ENCODE data around the gene TAF4.

Gene TAF4

DNA sequence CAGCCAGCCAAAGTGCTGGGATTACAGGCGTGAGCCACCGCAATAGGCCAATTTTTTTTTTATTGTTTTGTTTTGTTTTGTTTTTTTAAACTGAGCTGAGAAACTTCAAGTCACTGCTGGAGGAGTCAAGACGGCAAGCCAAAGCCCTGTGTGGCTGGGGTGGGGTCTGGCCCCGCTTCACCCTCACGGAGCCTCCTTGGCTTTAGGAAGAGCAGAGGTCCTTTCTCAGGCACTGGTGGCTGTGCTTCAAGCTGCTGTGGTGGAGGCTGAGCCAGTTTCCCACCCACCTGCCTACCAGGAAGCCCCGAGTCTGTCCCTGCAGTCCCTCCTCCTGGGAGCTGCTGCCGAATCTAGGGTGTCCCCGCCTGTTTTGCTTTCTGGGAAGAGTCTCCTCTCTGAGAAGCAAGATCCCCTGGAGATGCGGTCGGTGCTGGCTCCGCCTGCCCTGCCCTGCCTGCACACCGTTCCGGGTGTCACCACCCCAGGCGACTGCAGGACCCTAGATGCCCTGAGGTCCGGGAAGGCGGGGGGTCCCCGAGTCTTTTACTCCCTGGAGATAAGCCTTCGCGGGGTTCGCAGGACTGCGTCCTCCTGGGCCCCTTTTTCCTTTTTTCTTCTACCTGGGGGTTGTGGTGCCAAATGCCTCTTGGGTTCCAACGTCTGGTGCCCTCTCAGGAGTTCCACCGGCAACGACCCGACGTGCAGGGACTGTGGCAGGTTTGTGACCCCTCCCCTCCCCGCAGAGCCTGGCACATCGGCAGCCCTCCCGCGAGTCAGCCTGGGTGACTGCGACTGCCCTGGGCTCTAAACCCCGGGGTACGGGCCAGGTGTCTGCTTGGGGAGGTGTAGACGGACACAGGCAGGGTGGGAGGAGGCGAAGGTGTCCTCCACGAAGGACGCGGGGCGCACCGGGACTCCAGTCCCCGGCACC is 100.7 kb downstream of the TAF4 start:
- DNase-seq (ENCODE audit: low read depth in 2 of 2), result no peak

DNA sequence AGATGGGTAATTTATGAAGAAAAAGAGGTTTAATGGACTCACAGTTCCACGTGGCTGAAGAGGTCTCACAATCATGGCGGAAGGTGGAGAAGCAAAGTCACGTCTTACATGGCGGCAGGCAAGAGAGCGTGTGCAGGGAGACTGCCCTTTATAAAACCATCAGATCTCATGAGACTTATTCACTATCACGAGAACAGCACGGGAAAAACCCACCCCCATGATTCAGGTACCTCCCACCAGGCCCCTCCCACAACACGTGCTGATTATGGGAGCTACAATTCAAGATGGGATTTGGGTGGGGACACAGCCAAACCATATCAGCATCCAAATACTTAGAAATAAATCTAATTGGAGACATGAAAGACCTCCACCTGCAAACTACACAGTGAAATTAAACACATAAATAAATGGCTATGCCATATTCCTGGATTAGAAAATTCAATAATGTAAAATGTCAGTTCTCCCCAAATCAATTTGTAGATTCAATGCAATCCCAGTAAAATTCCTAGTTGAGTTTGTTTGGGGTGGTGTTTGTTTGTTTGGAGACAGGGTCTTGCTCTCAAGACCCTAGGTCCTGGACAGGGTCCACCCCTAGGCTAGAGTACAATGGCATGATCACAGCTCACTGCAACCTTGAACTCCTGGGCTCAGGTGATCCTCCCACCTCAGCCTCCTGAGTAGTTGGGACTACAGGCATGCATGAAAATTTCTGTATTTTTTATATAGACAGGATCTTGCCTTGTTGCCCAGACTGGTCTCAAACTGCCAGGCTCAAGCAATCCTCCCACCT is 101.6 kb downstream of the TAF4 start:
- no peak for DNase-seq (ENCODE audit: low read depth in 2 of 2)

DNA sequence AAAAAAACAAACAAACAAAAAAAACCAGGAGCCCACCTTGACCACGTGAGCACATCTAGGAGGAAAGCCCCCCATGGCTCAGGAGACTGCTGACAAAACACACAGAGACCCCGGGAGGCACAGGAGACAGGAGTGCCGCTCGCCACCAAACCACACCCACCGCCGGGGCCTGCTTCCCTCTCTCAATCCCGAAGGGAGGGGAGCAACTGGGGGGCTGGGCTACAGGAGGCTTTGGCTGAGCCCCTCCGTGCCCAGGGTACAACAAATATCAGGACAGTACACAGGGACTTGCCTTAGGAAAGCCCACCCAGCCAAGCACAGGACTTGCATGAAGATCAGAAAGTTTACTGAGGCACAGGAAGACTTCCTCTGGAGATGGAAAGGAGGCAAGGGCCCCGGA is 102.5 kb downstream of the TAF4 start:
- DNase-seq (ENCODE audit: low read depth in 2 of 2), result no peak

DNA sequence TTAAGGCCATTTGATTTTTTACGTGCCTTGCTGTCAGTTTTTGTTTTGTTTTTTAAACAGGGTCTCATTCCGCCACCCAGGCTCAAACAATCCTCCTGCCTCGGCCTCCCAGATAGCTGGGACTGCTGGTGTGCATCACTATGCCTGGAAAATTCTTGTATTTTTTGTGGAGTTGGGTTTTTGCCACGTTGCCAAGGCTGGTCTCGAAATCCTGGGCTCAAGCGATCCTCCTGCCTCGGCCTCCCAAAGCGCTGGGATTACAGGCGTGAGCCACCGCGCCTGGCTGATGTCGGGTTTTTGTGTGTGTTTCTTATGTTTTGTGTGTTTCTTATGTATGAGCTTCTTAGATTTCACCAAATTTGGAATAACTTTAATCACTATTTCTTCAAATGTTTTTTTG is 104.8 kb downstream of the TAF4 start:
- DNase-seq (ENCODE audit: low read depth in 2 of 2), result no peak

DNA sequence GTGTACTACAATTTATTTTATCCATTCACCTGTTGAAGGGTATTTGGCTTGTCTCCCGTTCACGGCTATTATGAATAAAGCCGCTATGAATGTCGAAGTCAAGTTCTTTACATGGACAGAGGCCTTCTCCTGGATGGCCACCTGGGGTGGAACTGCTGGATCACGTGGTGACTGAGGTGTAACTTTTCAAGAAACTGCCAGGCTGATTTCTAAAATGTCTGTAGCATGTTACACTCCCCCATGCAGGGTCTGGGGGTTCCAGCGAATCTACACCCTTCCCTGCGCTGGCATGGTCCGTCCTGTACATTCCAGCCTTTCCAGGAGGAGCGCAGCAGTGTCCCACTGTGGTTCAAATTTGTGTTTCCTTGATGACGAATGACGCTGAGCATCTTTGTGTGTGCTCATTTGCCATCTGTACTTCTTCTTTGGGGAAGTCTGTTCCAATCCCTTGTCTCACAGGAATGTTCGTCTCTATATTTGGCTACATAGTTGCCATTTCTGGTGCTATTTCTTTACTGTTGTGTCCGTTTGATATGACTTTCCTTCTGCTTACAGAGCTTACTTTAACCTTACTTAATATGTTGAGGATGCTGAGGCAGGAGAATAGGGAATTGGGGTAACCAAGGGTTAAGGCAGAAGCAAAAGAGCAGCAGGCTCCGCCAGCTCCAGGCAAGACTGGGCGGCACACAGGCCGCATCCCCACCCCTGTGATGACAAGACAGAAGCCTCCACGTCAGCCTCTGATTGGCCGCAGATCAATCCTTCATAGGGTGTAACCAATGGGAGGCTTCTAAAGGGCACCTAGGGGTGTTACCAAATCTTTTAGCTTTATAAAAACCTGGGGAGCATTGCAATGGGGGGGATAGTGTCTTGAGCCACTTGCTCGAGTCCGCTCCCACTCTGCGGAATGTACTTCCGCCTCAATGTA is 106.6 kb downstream of the TAF4 start:
- DNase-seq (ENCODE audit: low read depth in 2 of 2), result no peak

DNA sequence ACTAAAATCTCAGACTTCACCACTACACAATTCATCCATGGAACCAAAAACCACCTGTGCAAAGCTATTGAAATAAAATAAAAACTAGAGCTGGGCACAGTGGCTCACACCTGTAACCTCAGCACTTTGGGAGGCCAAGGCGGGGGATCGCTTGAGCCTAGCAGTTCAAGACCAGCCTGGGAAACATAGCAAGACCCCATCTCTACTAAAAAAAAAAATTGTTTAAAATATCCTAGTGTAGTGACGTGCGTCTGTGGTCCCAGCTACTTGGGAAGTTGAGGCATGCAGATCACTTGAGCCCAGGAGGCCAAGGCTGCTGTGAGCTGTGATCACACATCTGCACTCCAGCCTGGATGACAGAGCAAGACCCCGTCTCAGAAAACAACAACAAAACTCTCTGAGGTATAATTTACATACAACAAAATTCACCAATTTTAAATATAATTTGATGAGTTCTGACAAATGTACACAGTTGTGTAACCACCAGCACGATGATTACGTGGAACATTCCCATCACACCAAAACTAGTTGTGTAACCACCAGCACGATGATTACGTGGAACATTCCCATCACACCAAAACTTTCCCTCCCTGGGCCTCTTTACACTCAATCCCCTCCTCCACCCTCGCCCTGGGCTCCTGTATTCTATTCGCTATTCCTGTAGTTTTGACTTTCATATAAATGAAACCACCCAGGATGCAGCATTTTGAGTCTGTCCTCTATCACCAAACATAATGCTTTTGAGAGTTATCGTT is 107.5 kb downstream of the TAF4 start:
- no peak for DNase-seq (ENCODE audit: low read depth in 2 of 2)

DNA sequence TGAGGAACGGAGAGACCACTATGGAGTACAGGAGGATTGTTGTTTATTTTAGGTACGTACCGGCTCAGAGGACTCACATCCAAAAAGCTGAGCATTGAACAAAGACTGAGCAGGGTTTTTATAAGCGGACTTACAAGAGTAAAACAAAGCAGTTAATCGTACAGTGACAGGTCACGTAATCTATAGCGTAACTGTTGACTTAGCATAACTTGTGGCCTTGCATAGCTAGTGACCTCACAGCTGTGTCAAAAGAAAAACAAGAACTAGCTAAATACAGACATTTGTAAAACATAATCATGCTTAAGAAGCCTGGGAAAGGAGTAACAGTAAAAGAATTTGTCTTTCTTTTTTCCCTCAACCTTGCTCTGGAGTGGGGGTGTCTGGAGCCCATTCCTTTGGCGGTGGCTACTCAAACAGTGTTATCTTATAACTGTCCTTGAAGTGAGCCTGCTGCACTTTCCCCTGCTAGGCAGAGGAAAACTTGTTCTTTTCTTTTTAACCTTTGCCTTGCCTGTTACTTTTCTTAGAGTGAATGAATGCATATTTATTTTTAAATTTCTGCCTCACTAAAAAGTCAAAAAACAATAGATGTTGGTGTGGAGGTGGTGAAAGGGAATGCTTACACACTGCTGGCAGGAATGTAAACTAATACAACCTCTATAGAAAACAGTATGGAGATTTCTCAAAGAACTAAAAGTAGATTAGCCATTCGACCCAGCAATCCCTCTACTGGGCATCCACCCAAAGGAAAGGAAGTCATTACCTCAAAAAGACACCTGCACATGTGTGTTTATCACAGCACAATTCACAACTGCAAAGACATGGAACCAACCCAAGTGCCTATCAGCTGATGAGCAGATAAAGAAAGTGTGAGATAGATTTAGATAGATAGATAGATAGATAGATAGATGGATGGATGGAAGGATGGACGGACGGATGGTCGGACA is 109.0 kb downstream of the TAF4 start:
- DNase-seq (ENCODE audit: low read depth in 2 of 2), result no peak

DNA sequence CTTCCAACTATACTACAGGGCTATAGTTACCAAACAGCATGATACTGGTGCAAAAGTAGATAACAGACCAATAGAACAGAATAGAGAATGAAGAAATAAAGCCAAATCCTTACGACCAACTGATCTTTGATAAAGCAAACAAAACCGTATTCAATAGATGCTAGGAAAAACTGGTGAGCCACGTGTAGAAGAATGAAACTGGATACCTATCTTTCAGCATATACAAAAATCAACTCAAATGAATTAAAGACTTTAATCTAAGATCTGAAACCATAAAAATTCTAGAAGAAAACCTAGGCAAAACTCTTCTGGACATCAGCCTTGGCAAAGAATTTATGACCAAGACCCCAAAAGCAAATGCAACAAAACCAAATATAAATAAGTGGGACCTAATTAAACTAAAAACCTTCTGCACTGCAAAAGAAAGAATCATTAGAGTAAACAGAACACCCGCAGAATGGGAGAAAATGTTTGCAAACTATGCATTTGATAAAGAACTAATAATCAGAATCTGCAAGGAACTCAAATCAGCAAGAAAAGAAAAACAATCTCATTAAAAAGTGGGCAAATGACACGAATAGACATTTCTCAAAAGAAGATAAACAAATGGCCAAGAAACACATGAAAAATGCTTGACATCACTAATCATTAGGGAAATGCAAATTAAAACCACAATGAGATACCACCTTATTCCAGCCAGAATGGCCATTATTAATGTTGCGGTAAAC is 109.8 kb downstream of the TAF4 start:
- DNase-seq (ENCODE audit: low read depth in 2 of 2), result no peak

DNA sequence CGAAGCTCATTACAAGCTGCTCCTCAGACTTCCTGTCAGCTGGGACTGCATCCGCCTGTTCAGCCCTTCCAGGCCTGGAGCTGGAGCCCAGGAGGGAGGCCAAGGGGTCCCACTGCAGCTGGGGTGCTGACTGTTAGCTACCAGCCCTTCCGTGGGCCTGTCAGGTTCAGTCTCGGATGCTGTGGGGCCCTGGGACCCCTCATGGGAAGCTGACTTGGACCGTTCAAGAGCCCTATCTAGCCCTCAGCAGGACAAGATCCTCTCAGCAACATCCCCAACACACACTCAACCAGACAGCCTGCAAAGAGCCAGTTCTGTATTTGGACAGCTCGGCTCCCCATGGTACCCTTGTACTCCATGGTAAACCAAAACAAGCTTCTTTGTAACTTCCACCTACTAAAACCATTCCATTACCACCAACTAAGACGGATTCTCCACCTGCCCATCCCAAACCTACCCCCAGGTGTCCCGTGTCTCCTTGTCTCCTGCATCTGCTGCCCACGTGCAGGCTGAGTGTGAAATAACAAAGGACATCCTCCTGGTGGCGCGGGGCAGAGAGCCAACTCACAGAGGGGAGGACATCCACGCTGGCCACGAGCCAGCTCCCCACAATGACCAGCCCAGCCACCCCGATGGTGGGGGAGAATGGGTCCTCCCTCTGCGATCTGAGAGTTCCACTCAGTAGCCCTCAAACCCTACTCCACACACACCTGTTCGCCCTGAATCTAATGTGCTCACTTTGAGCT is 111.2 kb downstream of the TAF4 start:
- no peak for DNase-seq (ENCODE audit: low read depth in 2 of 2)

DNA sequence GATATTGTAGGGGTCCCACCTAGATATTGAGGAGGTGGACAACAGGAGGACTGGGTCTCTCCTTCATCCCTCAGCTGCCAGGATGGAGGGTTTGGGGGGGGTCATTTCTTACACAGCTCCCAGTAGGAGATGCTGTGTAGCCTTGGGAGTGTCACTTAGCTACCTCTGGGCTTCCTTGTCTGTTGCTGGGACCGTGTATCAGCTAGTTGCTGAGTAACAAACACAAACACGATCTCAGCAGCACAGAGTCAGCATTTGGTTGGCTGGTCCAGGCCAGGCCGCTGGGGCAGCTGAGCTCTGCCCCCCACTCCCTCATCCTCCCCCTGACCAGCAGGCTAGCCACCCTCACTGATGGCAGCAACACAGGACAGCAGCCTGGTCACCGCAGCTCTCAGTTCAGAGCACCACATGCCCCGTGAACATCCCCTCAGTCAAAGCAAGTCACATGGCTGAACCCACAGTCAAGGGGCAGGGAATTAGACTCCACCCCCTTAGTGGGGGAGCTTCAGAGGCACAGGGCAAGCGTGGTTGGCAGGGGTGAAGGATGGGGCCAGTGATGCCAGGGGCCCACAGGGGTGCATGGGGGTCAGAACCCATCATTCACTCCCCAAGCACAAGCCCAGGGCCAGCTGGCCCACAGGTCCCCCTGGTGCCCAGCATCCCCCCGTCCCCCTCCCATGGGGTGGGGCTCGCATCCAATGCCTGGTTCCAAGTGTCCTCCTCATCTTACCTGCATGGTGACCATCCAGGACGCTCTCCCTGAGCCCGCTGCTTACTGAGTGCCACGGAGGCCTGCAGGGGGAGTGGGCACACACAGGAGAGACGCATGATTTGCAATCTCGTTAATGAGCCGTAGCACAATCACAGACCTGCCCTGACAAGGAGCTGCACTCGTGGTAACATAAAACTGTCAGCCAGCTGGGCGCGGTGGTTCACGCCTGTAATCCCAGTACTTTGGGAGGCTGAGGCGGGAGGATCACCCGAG is 112.4 kb downstream of the TAF4 start:
- DNase-seq (ENCODE audit: low read depth in 2 of 2), result no peak

DNA sequence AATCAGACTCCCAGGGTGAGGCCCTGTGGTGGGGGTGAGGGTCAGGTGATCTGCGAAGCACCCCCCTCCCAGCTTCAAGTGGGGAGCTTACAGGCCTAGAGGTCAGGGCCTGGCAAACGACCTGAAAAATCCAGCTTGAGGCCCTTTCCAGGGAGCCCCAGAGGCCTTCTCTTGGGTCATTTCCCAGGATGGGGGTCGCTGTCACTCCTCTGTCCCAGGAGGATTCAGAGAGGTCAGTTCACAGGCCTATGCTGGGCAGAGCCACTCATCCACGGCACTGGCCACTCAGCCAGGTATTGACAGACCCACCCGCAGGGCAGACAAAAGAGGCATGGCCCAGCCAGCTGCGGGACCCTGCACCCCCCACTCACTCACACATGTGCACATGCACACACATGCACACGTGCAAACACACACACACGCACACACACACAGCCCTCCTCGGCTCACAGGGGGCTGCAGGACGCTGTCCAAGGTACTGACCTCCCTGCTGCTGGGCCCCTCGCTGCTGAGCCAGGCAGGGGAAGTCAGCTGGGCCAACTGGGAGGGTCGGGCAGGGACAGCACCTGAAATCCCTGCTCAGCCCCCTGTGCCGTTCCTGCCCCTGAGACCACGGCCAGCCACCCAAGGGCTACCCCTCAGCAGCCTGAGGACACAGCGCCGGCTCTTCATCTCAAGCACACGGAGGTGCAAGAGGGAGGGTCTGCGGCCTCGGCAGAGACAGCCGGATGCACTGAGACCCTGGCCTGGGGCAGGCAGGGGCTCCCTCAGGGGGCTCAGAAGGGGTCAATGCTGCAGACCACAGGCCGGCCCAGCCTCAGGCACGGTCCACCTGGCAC is 113.8 kb downstream of the TAF4 start:
- no peak for DNase-seq (ENCODE audit: low read depth in 2 of 2)

DNA sequence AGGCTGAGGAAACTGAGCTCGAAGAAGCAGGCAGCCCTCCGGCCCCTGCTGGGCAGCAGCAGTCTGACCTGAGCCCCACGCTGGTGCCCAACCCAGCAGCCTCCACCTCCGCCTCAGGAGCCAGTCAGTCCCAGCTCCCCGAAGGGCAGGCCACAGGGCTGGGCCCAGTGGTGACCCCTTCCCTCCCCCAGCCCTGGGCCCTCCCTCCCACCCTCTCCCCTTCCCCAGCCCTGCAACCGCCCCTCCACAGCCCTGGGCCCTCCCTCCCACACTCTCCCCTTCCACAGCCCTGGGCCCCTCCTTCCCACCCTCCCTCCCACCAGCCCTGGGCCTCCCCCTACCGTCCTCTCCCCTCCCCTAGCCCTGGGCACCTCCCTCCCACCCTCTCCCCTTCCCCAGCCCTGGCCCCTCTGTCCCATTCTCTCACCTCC is 115.0 kb downstream of the TAF4 start:
- DNase-seq (ENCODE audit: low read depth in 2 of 2), result no peak

DNA sequence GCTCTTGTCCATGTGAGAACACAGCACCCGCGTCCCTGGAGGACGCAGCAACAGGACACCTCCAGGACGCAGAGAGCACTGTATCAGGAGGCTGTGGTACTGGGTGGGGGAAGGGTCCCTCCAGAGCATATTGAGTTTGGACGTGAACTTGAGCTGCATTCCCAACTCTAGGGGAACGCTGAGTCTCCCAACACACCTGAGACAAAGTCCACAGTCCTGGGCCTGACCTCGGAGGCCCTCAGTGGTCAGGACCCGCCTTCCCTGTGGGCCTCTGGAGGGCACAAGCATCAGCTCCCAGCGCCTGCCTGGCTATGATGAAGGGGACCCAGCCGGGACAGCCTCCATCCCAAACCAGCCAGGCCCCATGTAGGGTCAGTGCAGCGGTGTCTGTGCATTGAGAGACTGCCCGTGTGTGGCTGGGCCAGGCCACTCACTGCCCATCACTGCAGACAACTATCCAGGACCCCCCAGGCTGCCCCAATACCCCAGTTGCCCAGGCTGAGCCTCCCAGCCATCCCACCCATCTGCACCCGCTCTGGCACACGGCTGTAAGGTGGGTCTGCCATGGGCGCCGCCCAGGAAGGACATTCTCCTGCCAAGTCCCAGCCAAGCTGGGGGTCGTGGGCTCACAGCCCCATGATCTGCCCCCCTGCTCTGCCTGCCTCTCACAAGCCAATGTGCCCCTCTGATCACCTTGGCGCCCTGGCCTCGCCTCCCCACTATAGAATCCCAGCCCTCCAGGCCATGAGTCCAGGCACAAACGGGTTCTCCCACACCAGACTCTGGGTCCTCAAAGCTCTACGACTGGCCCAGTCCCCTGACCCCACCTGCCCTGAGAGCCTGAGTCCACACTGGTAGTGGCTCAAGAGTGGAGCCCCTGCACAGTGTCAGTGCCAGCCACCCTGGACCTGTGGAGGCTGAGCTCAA is 115.7 kb downstream of the TAF4 start:
- no peak for DNase-seq (ENCODE audit: low read depth in 2 of 2)

DNA sequence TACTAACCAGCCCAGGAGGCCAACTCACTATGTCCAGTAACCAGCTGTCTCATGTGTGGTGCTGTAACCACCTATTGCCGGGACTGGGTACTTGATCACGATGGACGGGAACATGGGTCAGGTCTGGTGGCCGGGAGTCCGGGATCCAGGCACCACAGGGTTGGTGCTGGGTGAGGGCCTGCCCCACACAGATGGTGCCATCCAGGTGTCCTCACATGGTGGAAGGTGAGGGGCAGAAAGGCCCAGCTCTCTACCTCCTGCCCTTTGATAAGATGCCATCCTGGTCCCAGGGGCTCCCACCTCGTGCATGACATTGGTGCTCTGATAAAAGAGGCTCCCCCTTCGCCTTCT is 116.3 kb downstream of the TAF4 start:
- no peak for DNase-seq (ENCODE audit: low read depth in 2 of 2)

DNA sequence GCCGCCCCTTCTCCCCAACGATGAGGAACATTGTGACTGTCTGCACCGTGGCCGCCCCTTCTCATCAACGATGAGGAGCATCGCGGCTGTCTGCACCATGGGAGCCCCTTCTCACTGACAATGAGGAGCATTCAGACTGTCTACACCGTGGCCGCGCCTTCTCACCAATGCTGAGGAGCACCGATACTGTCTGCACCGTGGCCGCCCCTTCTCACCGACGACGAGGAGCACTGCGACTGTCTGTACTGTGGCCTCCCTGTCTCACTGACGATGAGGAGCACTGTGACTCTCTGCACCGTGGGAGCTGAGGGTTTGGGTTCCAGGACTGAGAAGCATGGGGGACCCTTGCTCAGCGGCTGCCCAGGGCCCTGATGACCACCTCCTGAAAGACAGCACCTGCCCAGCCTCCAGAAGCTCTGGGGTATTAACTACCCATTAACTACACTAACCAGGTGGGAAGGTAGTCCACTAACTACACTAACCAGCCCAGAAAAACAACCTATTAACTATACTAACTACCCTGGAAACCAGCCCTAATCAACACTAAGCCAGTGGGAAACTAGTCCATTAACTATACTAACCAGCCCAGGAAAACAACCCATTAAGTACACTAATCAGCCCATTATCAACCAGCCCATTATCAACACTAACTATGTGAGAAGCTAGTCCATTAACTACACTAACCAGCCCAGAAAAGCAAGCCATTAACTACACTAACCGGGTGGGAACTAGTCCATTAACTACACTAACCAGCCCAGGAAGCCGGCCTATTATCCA is 116.9 kb downstream of the TAF4 start:
- DNase-seq (ENCODE audit: low read depth in 2 of 2), result no peak
